Mesenchymal stem cell (in vitro differentiated cells and primary cell): ENCODE data around the gene FBXO31.

Experiments used
- DNase-seq: peaks from one replicate; pipeline ENCODE4 v3.0.0-alpha.2; 2013
- H2AFZ ChIP-seq: one replicate; pipeline ENCODE4 v1.6.1; 2013; ENCODE audit warnings: low read depth, mild to moderate bottlenecking, control low read depth, inconsistent platforms, low read length, moderate library complexity
- H2AK5ac ChIP-seq: 2 replicates; pipeline ENCODE4 v1.6.1; 2013; ENCODE audit warnings: low read length, moderate library complexity, mild to moderate bottlenecking, inconsistent platforms; ENCODE audit not compliant: severe bottlenecking
- H2BK120ac ChIP-seq: one replicate; pipeline ENCODE4 v1.6.1; 2013; ENCODE audit warnings: low read depth, mild to moderate bottlenecking, inconsistent platforms, low read length, moderate library complexity
- H2BK12ac ChIP-seq, 2 experiments: one replicate each; pipeline ENCODE4 v1.6.1; 2013; ENCODE audit warnings: inconsistent platforms in 2 of 2, low read length in 2 of 2, mild to moderate bottlenecking in 2 of 2, moderate library complexity in 2 of 2, control low read depth in 1 of 2
- H2BK15ac ChIP-seq: one replicate; pipeline ENCODE4 v1.6.1; 2013; ENCODE audit warnings: mild to moderate bottlenecking, low read depth, inconsistent platforms; ENCODE audit not compliant: poor library complexity, severe bottlenecking
- H2BK5ac ChIP-seq: 2 replicates; pipeline ENCODE4 v1.6.1; 2013; ENCODE audit warnings: low read depth, mild to moderate bottlenecking, low read length, control low read depth, inconsistent platforms; ENCODE audit not compliant: poor library complexity, severe bottlenecking
- H3K14ac ChIP-seq, 2 experiments: one replicate each; pipeline ENCODE4 v1.6.1; 2013; ENCODE audit warnings: inconsistent platforms in 2 of 2, low read length in 2 of 2, control low read depth in 1 of 2, mild to moderate bottlenecking in 1 of 2, moderate library complexity in 1 of 2
- H3K18ac ChIP-seq, 2 experiments: one replicate each; pipeline ENCODE4 v1.6.1; 2013; ENCODE audit warnings: inconsistent platforms in 2 of 2, low read length in 2 of 2, control low read depth in 1 of 2, low read depth in 1 of 2, mild to moderate bottlenecking in 1 of 2
- H3K23ac ChIP-seq, 2 experiments: one replicate each; pipeline ENCODE4 v1.6.1; 2013; ENCODE audit warnings: inconsistent platforms in 2 of 2, low read length in 2 of 2, mild to moderate bottlenecking in 2 of 2, moderate library complexity in 2 of 2, control low read depth in 1 of 2
- H3K27ac ChIP-seq: 2 replicates; pipeline ENCODE4 v1.5.1; 2013; ENCODE audit warnings: mild to moderate bottlenecking, moderate library complexity, low read length, control low read depth, inconsistent platforms; ENCODE audit not compliant: poor library complexity, severe bottlenecking
- H3K27me3 ChIP-seq, 2 experiments: 2 replicates each; pipeline versions ENCODE4 v1.6.1 to v1.7.0; 2013; ENCODE audit warnings: low read length in 2 of 2, mild to moderate bottlenecking in 2 of 2, moderate library complexity in 2 of 2, control low read depth in 1 of 2, inconsistent platforms in 1 of 2; ENCODE audit not compliant: control insufficient read depth in 1 of 2, insufficient read depth in 1 of 2
- H3K36me3 ChIP-seq, 2 experiments: 2 replicates each; pipeline versions ENCODE4 v1.6.1 to v1.7.0; 2013; ENCODE audit warnings: low read length in 2 of 2, control low read depth in 1 of 2, inconsistent platforms in 1 of 2, low read depth in 1 of 2, mild to moderate bottlenecking in 1 of 2; ENCODE audit not compliant: insufficient read depth in 2 of 2, control insufficient read depth in 1 of 2
- H3K4ac ChIP-seq, 2 experiments: one replicate each; pipeline ENCODE4 v1.6.1; 2013; ENCODE audit warnings: inconsistent platforms in 2 of 2, low read length in 2 of 2, mild to moderate bottlenecking in 2 of 2, moderate library complexity in 2 of 2, control low read depth in 1 of 2, low read depth in 1 of 2
- H3K4me1 ChIP-seq: 2 replicates; pipeline ENCODE4 v1.6.1; 2013; ENCODE audit warnings: low read depth, low read length, control low read depth; ENCODE audit not compliant: control insufficient read depth, insufficient read depth
- H3K4me2 ChIP-seq: 2 replicates; pipeline ENCODE4 v1.6.1; 2013; ENCODE audit warnings: low read length, mild to moderate bottlenecking, inconsistent platforms; ENCODE audit not compliant: poor library complexity, severe bottlenecking
- H3K4me3 ChIP-seq, 2 experiments: 2 replicates each; pipeline versions ENCODE4 v1.5.1 to v1.7.0; 2013; ENCODE audit warnings: low read length in 2 of 2, mild to moderate bottlenecking in 2 of 2, control low read depth in 1 of 2, low read depth in 1 of 2; ENCODE audit not compliant: insufficient read depth in 1 of 2
- H3K79me1 ChIP-seq: replicated peaks from 2 replicates; pipeline ENCODE4 v1.6.1; 2013; ENCODE audit warnings: mild to moderate bottlenecking, control low read depth, low read length, inconsistent platforms; ENCODE audit not compliant: poor library complexity, severe bottlenecking
- H3K9ac ChIP-seq: 2 replicates; pipeline ENCODE4 v1.7.0; 2013; ENCODE audit warnings: mild to moderate bottlenecking, low read length, moderate library complexity
- H3K9me3 ChIP-seq: 2 replicates; pipeline ENCODE4 v1.7.0; 2013; ENCODE audit warnings: mild to moderate bottlenecking, low read length; ENCODE audit not compliant: control insufficient read depth
- H4K8ac ChIP-seq: one replicate; pipeline ENCODE4 v1.6.1; 2013; ENCODE audit warnings: inconsistent platforms, mild to moderate bottlenecking, low read length, moderate library complexity
- H4K91ac ChIP-seq: one replicate; pipeline ENCODE4 v1.6.1; 2013; ENCODE audit warnings: mild to moderate bottlenecking, low read length, inconsistent platforms
- WGBS: methylation state at CpG from one replicate; pipeline ENCODE4 v1.1.7; 2013; ENCODE audit warnings: mixed read lengths; 5-methylcytosine and 5-hydroxymethylcytosine counted together

FBXO31 gene

DNA sequence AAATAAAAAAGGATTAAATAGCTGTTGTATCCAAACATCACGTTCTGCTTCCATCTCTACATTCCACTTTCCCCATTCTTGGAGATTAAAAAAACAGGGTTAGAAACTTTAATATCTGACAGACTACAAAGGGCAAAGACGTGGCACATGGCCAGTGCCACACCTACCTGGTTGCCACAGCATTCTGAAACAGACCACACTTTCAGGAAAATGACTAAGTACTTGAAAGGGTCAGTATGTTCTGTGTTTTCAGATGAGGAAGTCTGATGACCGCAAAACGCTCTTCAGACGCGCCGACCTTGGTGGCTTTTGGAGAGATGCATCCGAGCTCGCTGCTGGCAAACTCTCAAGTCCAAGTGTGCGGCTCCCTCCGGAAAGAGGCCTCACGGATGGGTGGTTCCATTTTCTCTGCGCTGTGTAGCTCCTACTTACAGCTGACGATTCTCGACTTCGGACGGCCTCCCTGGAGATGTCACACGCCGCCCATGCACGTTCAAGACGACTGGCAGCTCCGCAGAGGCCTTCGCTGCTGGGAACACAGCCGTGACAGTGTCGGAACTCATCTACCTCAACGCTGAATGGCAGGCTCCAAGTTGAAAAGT, 24.0 kb upstream of the FBXO31 start:
- Histone ChIP-seq H3K4me3 (no peak overlapping the region), H3K36me3 (peaks cover 58 to 98% of the 10 kb centered on the region in 2 experiments), H2BK12ac (no peak overlapping the region), H3K27ac (no peak overlapping the region), H2BK120ac (no peak overlapping the region), H4K8ac (no peak overlapping the region), H2BK5ac (no peak overlapping the region), H4K91ac (no peak overlapping the region), H3K14ac (no peak overlapping the region), H3K4me1 (peaks cover 2% of the 10 kb centered on the region), H3K27me3 (no peaks in the 10 kb centered on the region), H3K18ac (no peak overlapping the region), H3K23ac (no peak overlapping the region), H3K9me3 (no peaks in the 10 kb centered on the region), H3K4me2 (no peak overlapping the region), H3K9ac (no peak overlapping the region), H2BK15ac (no peak overlapping the region), H2AK5ac (no peak overlapping the region), H3K4ac (no peak overlapping the region), H3K79me1 (peaks cover 44% of the 10 kb centered on the region), H2AFZ (no peak overlapping the region)
- DNase-seq, result no peak
- 97% methylated on average over 20 of the region's 26 CpGs for whole genome bisulfite sequencing

DNA sequence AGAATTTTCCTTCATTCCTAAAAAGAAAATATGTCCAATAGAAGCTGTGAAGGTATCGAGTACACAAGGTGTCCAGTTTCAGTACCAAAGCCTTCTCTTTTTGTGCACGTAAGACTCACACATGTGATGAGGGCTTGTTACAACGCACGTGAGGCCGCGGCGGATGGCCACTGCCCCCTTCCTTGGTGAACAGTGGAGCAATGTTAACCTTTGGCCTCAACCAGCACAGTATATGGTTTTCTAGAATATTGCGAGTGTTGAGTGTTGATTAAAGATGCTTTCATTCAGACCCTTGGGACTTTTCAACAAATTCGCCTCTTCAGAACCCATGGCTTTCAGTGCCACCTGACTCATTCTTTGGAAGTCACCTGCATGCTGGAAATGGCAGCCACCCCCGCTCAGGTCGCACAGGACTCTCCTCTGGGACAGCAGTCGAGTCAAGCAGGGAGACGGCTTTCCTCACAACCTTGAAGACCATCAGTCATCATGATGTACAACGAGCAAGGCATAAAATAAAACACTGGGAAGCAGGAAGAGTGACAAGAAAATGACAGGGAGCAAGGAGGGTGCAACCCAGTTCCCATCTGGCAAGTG, 23.0 kb upstream of the FBXO31 start:
- H3K4me1 ChIP-seq, result peaks cover 2% of the 10 kb centered on the region
- H4K91ac ChIP-seq, result no peak overlapping the region
- H3K36me3 ChIP-seq, result peaks cover 51 to 96% of the 10 kb centered on the region in 2 experiments
- no peak overlapping the region for H2BK5ac ChIP-seq
- 96% methylated on average over 13 of the region's 14 CpGs for WGBS
- H2BK15ac ChIP-seq, result no peak overlapping the region
- no peak overlapping the region for H2BK12ac ChIP-seq
- H3K14ac ChIP-seq, result no peak overlapping the region
- no peaks in the 10 kb centered on the region for H3K27me3 ChIP-seq
- H3K27ac ChIP-seq, result no peak overlapping the region
- H3K4me2 ChIP-seq, result no peak overlapping the region
- no peak overlapping the region for H2AK5ac ChIP-seq
- peak; percentile 18 for DNase-seq
- no peak overlapping the region for H2AFZ ChIP-seq
- no peak overlapping the region for H3K4ac ChIP-seq
- H4K8ac ChIP-seq, result no peak overlapping the region
- H2BK120ac ChIP-seq, result no peak overlapping the region
- H3K79me1 ChIP-seq, result peaks cover 38% of the 10 kb centered on the region
- no peak overlapping the region for H3K18ac ChIP-seq
- H3K9me3 ChIP-seq, result no peaks in the 10 kb centered on the region
- H3K4me3 ChIP-seq, result no peak overlapping the region
- no peak overlapping the region for H3K9ac ChIP-seq
- H3K23ac ChIP-seq, result no peak overlapping the region

DNA sequence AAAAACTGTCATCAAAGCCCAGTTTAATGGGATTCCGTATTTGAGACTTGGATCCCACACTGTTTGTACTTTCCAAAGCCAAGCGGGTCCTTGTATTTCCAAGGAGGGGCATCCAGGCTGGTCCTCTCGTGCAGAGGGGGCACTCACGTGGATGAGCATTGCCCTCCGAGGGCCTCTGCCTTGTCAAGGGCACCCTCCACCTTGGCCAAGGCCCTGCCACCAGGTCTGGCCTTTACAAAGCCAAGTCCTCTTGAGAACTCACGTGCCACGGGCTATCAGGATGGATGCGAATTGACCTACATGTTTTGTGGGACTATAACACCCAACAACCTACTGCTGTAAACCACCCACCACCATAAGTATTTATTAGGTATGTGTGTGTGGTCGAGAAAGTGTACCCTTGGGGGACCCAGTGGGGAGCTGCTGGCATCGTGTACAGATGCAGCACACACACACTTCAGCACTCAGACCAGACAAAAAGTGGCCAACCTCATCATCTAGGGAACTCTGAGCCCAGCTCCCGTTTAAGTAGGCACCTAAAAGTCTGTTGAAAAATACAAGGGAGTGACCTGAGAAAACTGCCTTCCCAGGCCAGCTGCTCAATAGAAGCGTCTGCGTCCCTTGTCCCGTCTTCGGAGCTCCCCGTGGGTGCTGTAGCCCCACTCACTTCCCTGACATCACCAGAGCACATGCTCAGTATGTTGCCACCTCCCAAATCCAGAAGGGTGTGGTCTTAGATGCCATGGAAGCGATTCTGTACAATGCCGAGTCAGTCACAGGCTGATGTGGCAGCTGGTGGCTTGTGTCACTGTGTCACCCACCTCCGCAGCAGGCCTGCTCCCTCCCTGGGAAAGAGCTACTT, 21.4 kb upstream of the FBXO31 start:
- H2BK12ac ChIP-seq, result no peak overlapping the region
- no peak overlapping the region for H2AK5ac ChIP-seq
- no peak overlapping the region for H2AFZ ChIP-seq
- H3K4me3 ChIP-seq, result no peak overlapping the region
- no peak overlapping the region for H2BK15ac ChIP-seq
- H3K79me1 ChIP-seq, result peaks cover 27% of the 10 kb centered on the region
- no peaks in the 10 kb centered on the region for H3K9me3 ChIP-seq
- WGBS, result 97% methylated on average over 16 of the region's 19 CpGs
- H3K27ac ChIP-seq, result no peak overlapping the region
- H3K27me3 ChIP-seq, result no peaks in the 10 kb centered on the region
- H3K9ac ChIP-seq, result no peak overlapping the region
- H2BK120ac ChIP-seq, result no peak overlapping the region
- H3K4me2 ChIP-seq, result no peak overlapping the region
- H3K14ac ChIP-seq, result no peak overlapping the region
- no peak overlapping the region for H2BK5ac ChIP-seq
- H3K4ac ChIP-seq, result no peak overlapping the region
- DNase-seq, result peak; percentile 45
- H3K4me1 ChIP-seq, result peaks cover 2% of the 10 kb centered on the region
- H4K8ac ChIP-seq, result peak overlapping the region; percentile 35
- no peak overlapping the region for H3K23ac ChIP-seq
- H4K91ac ChIP-seq, result no peak overlapping the region
- peaks cover 43 to 92% of the 10 kb centered on the region in 2 experiments for H3K36me3 ChIP-seq
- H3K18ac ChIP-seq, result no peak overlapping the region
